GM12878 (cell line): ENCODE measurements around the gene PRG2. TPM values are rescaled to one million over a fixed set of nuclear protein-coding genes. Genes with fewer than 3 reads are reported as not detected.

Experiments
- ATAC-seq: fragments of 200-7000 bp; cut with Tn5 transposase; 3 replicates; pipeline ENCODE4 v1.9.1; 2020; ENCODE audit warnings: mild to moderate bottlenecking, moderate library complexity
- BruUV-seq: library from RNA; stranded (reverse); fragments of 400-500 nt; replicated peaks from 2 replicates; lab custom pipeline; 2021; lab: Mats Ljungman, UMichigan
- CTCF ChIA-PET: fragments of 300-600 bp; sonication (Branson Sonifier 250); formaldehyde crosslinking; extraction: SDS; loops from one replicate; lab custom pipeline; 2021; ENCODE audit warnings: inconsistent platforms; lab: Yijun Ruan, JAX
- POLR2A ChIA-PET: fragments of 350-600 bp; formaldehyde crosslinking; extraction: SDS; loops from one replicate; lab custom pipeline; 2021; ENCODE audit warnings: inconsistent platforms; lab: Charles Lee
- RAD21 ChIA-PET: fragments of 300-600 bp; sonication (Branson Sonifier 250); formaldehyde crosslinking; loops from one replicate; lab custom pipeline; 2023; ENCODE audit warnings: antibody characterized with exemption; ENCODE audit not compliant: unreplicated experiment; lab: Charles Lee
- SMC1A ChIA-PET: fragments of 300-600 bp; sonication (Branson Sonifier 250); formaldehyde crosslinking; loops from one replicate; lab custom pipeline; 2023; ENCODE audit not compliant: unreplicated experiment, uncharacterized antibody; lab: Charles Lee
- DNase-seq: peaks from one replicate; pipeline ENCODE4 v3.0.0-alpha.2; 2011; ENCODE audit warnings: low read depth, low spot score
- FAIRE-seq: peaks from 3 replicates; lab custom pipeline; 2011; peaks lifted over from hg19 to GRCh38; lab: Jason Lieb, UNC
- H2AFZ ChIP-seq: 2 replicates; pipeline ENCODE4 v1.6.0; 2011; ENCODE audit warnings: low read depth, low read length, control low read depth; ENCODE audit not compliant: control insufficient read depth
- H3K27ac ChIP-seq: 2 replicates; pipeline ENCODE4 v1.5.1; 2011; ENCODE audit warnings: control low read depth; ENCODE audit not compliant: control insufficient read depth, insufficient read depth
- H3K27me3 ChIP-seq, 2 experiments: replicated peaks in 1 of 2; 2 replicates each; pipeline versions ENCODE4 v1.6.0 to v1.6.1; 2011; ENCODE audit warnings: low read length in 1 of 2; ENCODE audit not compliant: control insufficient read depth in 2 of 2, insufficient read depth in 2 of 2
- H3K36me3 ChIP-seq, 2 experiments: 2 replicates each; pipeline ENCODE4 v1.5.1; 2011; ENCODE audit warnings: low read length in 1 of 2; ENCODE audit not compliant: control insufficient read depth in 2 of 2, insufficient read depth in 2 of 2
- H3K4me1 ChIP-seq: 2 replicates; pipeline ENCODE4 v1.6.1; 2011; ENCODE audit warnings: mild to moderate bottlenecking, low read length, moderate library complexity, mixed read lengths; ENCODE audit not compliant: control insufficient read depth, insufficient read depth
- H3K4me2 ChIP-seq: 2 replicates; pipeline ENCODE4 v1.6.0; 2011; ENCODE audit warnings: control low read depth; ENCODE audit not compliant: control insufficient read depth, insufficient read depth
- H3K4me3 ChIP-seq: fragments of 200-600 bp; sonication (generic); 2 replicates; pipeline ENCODE4 v1.5.1; 2016
- H3K79me2 ChIP-seq: 2 replicates; pipeline ENCODE4 v1.6.0; 2011; ENCODE audit warnings: low read length; ENCODE audit not compliant: control insufficient read depth, insufficient read depth
- H3K9ac ChIP-seq: 2 replicates; pipeline ENCODE4 v1.8.0; 2011; ENCODE audit warnings: low read length, control low read depth, mixed read lengths; ENCODE audit not compliant: control insufficient read depth, insufficient read depth
- H3K9me3 ChIP-seq: replicated peaks from 3 replicates; pipeline ENCODE4 v1.5.1; 2011; ENCODE audit warnings: mild to moderate bottlenecking, low read length; ENCODE audit not compliant: control insufficient read depth, insufficient read depth
- H4K20me1 ChIP-seq: 2 replicates; pipeline ENCODE4 v1.6.0; 2011; ENCODE audit not compliant: control insufficient read depth, insufficient read depth
- BMI1 ChIP-seq: fragments of 450-650 bp; IDR thresholded peaks from 2 replicates; pipeline ENCODE4 v1.6.1; 2016; ENCODE audit warnings: mild to moderate bottlenecking, moderate library complexity, borderline replicate concordance
- CHD4 ChIP-seq: fragments of 200-600 bp; sonication (generic); IDR thresholded peaks from 2 replicates; pipeline ENCODE4 v1.6.1; 2016; ENCODE audit warnings: mild to moderate bottlenecking
- DPF2 ChIP-seq: fragments of 450-650 bp; IDR thresholded peaks from 2 replicates; pipeline ENCODE4 v1.6.1; 2017; ENCODE audit warnings: mild to moderate bottlenecking
- LARP7 ChIP-seq: fragments of 450-650 bp; IDR thresholded peaks from 2 replicates; pipeline ENCODE4 v1.6.1; 2017; ENCODE audit warnings: mild to moderate bottlenecking
- NFYB ChIP-seq: IDR thresholded peaks from 2 replicates; pipeline ENCODE4 v1.6.1; 2011; ENCODE audit warnings: low read depth, mild to moderate bottlenecking, low read length, improper control_type of control experiment, moderate library complexity; ENCODE audit not compliant: insufficient read depth
- SPI1 ChIP-seq: IDR thresholded peaks from 2 replicates; pipeline ENCODE4 v1.6.1; 2011; ENCODE audit warnings: low read depth, mild to moderate bottlenecking, low read length, moderate library complexity, borderline replicate concordance; ENCODE audit not compliant: insufficient read depth
- SUPT20H ChIP-seq: IDR thresholded peaks from 2 replicates; pipeline ENCODE4 v1.6.1; 2011; ENCODE audit warnings: low read depth, mild to moderate bottlenecking, low read length, moderate library complexity, borderline replicate concordance; ENCODE audit not compliant: control insufficient read depth
- ZBTB11 ChIP-seq: fragments of 450-650 bp; formaldehyde crosslinking; IDR thresholded peaks from 2 replicates; pipeline ENCODE4 v1.5.0; 2022; ENCODE audit warnings: mild to moderate bottlenecking, missing genetic modification characterization
- WGBS: methylation state at CpG from one replicate; pipeline ENCODE4 v1.1.6; 2016; ENCODE audit warnings: low lambda C conversion rate; ENCODE audit not compliant: insufficient replicate concordance, insufficient coverage; ENCODE audit errors: missing lambda C conversion rate; 5-methylcytosine and 5-hydroxymethylcytosine counted together
- in situ Hi-C: fragments of 300-500 bp; cut with MboI; formaldehyde crosslinking; loops from 9 replicates; pipeline ENCODE4 v1.14.3; 2018; ENCODE audit warnings: mixed read lengths
- intact Hi-C: fragments of 100-400 bp; cut with micrococcal nuclease; formaldehyde crosslinking; loops from one replicate; pipeline ENCODE4 v1.14.2; 2022; ENCODE audit not compliant: unreplicated experiment
- polyA plus RNA-seq, 11 experiments: library from polyadenylated mRNA; depleted of rRNA in 4 of 11; unstranded in 6 of 11; stranded (reverse) in 5 of 11; fragments of >200 nt; fragmentation: Nextera tagmentation in 4 of 11; fragmentation: Illumina TruSeq in 1 of 11; extraction: Ambion mirVana in 4 of 11; extraction: Trizol in 1 of 11; gene quantifications; 1 replicate in 1 of 11; 2 replicates in 10 of 11; pipeline versions ENCODE4 v1.2.1 to v1.2.3, GENCODE V29; 2011 to 2016; ENCODE audit warnings: inconsistent platforms in 2 of 11, missing spikeins in 2 of 11, low read depth in 1 of 11
- total RNA-seq, 4 experiments: library from RNA; depleted of rRNA in 3 of 4; stranded (reverse); fragments of >200 nt in 3 of 4; fragmentation: Illumina TruSeq in 1 of 4; extraction: Trizol in 1 of 4; gene quantifications; 2 replicates each; pipeline versions ENCODE4 v1.2.1 to v1.2.3, GENCODE V29; 2013 to 2021
- TF ChIP-seq, protein P1 (sequence below): IDR thresholded peaks from 2 replicates; pipeline ENCODE4 v1.6.1; 2011; ENCODE audit warnings: low read depth, mild to moderate bottlenecking, low read length, moderate library complexity, borderline replicate concordance; ENCODE audit errors: extremely low read depth
- TF ChIP-seq, protein P2 (sequence below): fragments of 450-650 bp; IDR thresholded peaks from 2 replicates; pipeline ENCODE4 v1.6.1; 2017; ENCODE audit warnings: mild to moderate bottlenecking, low read depth, inconsistent platforms; ENCODE audit not compliant: poor library complexity, severe bottlenecking
- TF ChIP-seq, protein P3 (sequence below): fragments of 450-650 bp; formaldehyde crosslinking; IDR thresholded peaks from 2 replicates; pipeline ENCODE4 v1.4.0; 2020; ENCODE audit warnings: mild to moderate bottlenecking, moderate library complexity

The PRG2 gene
- total and polyA plus RNA-seq, 10 of the 15 experiments (the other 5 are each of a cell fraction or from before 2014, with no cell fraction given) = 0.10 to 1.7 (median 0.56) TPM; not detected in 2

GRCh38 chr11:57405271-57405860 lies 14.9 kb upstream of the PRG2 start:
- Histone ChIP-seq H4K20me1 (no peaks in the 10 kb centered on the region), H3K4me3 (no peak overlapping the region), H3K4me2 (no peak overlapping the region), H3K36me3 (peaks cover 31 to 36% of the 10 kb centered on the region in 2 experiments), H3K79me2 (no peaks in the 10 kb centered on the region; the same call in 1 of the 2 replicates), H3K9me3 (no peaks in the 10 kb centered on the region), H3K27ac (0 out of 2 replicates have a peak overlapping the region, but pooled peaks have one; percentile 55), H3K27me3 (no peaks in the 10 kb centered on the region), H3K9ac (no peak overlapping the region), H2AFZ (no peak overlapping the region), H3K4me1 (peaks cover 19% of the 10 kb centered on the region)
- RAD21 ChIA-PET = interaction anchor here (3.4 kb wide), 1 partner anchor 20 kb away, joined by 21 read pairs; no protein-coding TSS in a partner anchor
- in situ Hi-C loops = no loop called here
- 82% methylated on average over 4 of the region's 4 CpGs for WGBS
- no peak for FAIRE-seq
- ATAC-seq = no peak
- no TSS peak for BruUV-seq
- SMC1A ChIA-PET = interaction anchor here (0.6 to 1.6 kb wide), 5 partner anchors 8 to 74 kb away, joined by 3 to 5 read pairs (median 3); no protein-coding TSS in a partner anchor
- DNase-seq = no peak
- POLR2A ChIA-PET = interaction anchor here (0.6 to 2.4 kb wide), 3 partner anchors 14 to 363 kb away, joined by 3 to 11 read pairs (median 3); no protein-coding TSS in a partner anchor
- intact Hi-C loops = no loop called here
- CTCF ChIA-PET = interaction anchor here (0.5 to 0.6 kb wide), 2 partner anchors 52 to 191 kb away, joined by 3 read pairs; no protein-coding TSS in a partner anchor
- TF ChIP-seq BMI1 = no peak
- TF ChIP-seq, protein P1, sequence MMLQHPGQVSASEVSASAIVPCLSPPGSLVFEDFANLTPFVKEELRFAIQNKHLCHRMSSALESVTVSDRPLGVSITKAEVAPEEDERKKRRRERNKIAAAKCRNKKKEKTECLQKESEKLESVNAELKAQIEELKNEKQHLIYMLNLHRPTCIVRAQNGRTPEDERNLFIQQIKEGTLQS = no peak
- no peak for TF ChIP-seq ZBTB11
- no peak for TF ChIP-seq SPI1
- no peak for TF ChIP-seq NFYB
- TF ChIP-seq, protein P2, sequence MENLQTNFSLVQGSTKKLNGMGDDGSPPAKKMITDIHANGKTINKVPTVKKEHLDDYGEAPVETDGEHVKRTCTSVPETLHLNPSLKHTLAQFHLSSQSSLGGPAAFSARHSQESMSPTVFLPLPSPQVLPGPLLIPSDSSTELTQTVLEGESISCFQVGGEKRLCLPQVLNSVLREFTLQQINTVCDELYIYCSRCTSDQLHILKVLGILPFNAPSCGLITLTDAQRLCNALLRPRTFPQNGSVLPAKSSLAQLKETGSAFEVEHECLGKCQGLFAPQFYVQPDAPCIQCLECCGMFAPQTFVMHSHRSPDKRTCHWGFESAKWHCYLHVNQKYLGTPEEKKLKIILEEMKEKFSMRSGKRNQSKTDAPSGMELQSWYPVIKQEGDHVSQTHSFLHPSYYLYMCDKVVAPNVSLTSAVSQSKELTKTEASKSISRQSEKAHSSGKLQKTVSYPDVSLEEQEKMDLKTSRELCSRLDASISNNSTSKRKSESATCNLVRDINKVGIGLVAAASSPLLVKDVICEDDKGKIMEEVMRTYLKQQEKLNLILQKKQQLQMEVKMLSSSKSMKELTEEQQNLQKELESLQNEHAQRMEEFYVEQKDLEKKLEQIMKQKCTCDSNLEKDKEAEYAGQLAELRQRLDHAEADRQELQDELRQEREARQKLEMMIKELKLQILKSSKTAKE = no peak
- no peak for TF ChIP-seq DPF2
- TF ChIP-seq SUPT20H = no peak
- TF ChIP-seq CHD4 = no peak
- TF ChIP-seq, protein P3, sequence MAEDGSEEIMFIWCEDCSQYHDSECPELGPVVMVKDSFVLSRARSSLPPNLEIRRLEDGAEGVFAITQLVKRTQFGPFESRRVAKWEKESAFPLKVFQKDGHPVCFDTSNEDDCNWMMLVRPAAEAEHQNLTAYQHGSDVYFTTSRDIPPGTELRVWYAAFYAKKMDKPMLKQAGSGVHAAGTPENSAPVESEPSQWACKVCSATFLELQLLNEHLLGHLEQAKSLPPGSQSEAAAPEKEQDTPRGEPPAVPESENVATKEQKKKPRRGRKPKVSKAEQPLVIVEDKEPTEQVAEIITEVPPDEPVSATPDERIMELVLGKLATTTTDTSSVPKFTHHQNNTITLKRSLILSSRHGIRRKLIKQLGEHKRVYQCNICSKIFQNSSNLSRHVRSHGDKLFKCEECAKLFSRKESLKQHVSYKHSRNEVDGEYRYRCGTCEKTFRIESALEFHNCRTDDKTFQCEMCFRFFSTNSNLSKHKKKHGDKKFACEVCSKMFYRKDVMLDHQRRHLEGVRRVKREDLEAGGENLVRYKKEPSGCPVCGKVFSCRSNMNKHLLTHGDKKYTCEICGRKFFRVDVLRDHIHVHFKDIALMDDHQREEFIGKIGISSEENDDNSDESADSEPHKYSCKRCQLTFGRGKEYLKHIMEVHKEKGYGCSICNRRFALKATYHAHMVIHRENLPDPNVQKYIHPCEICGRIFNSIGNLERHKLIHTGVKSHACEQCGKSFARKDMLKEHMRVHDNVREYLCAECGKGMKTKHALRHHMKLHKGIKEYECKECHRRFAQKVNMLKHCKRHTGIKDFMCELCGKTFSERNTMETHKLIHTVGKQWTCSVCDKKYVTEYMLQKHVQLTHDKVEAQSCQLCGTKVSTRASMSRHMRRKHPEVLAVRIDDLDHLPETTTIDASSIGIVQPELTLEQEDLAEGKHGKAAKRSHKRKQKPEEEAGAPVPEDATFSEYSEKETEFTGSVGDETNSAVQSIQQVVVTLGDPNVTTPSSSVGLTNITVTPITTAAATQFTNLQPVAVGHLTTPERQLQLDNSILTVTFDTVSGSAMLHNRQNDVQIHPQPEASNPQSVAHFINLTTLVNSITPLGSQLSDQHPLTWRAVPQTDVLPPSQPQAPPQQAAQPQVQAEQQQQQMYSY (CRISPR knock-in tag) = no peak
- no peak for TF ChIP-seq LARP7
